ENCODE measurements around the gene MAPK8. TPM values are rescaled to one million over a fixed set of nuclear protein-coding genes. Genes with fewer than 3 reads are reported as not detected.

The MAPK8 gene
- total RNA-seq, 1 donor = 39.1 TPM

DNA sequence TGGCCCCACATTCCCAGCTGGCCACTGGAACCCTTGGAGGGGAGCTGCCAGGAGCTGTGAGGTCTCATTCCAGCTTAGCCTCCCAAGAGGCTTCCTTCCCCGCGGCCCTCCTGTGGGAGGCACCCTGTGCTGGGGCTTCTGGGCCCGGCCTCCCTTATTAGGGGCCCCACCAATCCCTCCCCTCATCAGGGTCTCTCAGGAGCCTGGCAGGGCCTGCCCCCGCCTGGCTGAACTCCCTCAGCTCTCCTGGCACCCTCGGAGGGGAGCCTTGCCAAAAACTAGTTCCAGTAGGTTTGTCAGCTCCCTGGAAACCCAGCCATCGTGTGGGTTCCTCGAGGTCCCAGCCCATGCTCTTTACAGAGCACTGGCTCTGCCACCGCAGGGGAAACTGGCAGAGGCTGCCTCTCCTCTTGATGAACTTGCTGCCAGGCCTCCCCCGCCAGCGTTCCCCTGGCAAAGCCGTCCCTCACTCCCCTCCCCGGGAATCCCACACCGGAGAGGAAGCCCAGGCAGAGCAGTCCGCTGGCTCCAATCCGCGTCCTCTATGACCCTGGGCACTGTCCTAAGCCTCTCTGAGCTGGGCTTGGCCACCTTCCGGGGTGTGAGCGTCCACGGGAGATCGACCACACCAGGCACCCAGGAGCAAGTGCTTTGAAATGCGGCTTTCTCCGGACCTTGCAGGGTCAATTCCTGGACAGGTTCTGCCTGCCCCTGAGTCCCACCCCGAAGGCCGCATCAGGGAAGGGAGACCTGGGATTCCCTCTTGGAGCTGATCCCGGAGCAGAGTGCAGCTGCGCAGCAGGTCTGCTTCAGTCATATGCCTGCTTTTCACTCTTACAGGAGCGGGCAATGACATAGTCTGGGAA lies 158.6 kb downstream of the MAPK8 start:
- no peak for DNase-seq (ENCODE audit: low read depth)
- H3K4me3 ChIP-seq (ENCODE audit: low read depth, low read length) = no peak overlapping the region
- TF ChIP-seq, protein P1, sequence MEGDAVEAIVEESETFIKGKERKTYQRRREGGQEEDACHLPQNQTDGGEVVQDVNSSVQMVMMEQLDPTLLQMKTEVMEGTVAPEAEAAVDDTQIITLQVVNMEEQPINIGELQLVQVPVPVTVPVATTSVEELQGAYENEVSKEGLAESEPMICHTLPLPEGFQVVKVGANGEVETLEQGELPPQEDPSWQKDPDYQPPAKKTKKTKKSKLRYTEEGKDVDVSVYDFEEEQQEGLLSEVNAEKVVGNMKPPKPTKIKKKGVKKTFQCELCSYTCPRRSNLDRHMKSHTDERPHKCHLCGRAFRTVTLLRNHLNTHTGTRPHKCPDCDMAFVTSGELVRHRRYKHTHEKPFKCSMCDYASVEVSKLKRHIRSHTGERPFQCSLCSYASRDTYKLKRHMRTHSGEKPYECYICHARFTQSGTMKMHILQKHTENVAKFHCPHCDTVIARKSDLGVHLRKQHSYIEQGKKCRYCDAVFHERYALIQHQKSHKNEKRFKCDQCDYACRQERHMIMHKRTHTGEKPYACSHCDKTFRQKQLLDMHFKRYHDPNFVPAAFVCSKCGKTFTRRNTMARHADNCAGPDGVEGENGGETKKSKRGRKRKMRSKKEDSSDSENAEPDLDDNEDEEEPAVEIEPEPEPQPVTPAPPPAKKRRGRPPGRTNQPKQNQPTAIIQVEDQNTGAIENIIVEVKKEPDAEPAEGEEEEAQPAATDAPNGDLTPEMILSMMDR (IDR thresholded peaks at IDR 0.05; ENCODE audit: insufficient read depth, low read length) = no peak

DNA sequence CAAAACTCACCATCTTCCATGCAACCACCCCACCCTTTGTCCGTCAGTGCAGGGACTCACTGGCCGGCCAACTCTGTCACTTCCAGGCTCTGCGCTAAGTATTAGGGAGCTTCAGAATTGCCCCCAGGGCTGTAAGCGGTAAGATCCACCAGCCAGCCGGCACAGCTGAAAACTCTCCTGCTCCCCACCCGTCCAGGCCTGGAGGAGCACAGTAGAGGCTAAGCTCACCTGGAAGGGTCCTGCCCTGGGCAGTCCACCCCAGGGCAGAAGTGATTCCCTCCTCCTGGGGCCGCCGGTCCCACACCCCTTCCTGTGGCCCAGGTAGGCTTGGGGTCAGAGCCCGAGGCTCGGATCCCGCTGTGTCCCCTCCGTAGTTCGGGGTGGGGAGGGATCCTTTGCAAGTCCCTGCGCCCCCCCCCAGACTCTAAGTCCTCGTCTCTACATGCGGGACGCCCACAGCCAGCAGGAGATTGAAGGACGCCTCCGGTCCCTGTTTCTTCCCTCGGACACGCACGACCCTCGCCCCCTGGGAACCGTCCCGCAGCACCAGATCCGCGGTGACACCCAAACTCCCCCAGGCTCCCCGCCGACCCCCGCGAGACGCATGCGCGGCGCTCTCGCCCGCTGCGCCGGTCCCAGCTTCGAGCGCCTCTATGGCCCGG lies 159.5 kb downstream of the MAPK8 start:
- no peak for DNase-seq (ENCODE audit: low read depth)
- TF ChIP-seq, protein P1 (IDR thresholded peaks at IDR 0.05; ENCODE audit: insufficient read depth, low read length) = no peak
- H3K4me3 ChIP-seq (ENCODE audit: low read depth, low read length) = no peak overlapping the region

DNA sequence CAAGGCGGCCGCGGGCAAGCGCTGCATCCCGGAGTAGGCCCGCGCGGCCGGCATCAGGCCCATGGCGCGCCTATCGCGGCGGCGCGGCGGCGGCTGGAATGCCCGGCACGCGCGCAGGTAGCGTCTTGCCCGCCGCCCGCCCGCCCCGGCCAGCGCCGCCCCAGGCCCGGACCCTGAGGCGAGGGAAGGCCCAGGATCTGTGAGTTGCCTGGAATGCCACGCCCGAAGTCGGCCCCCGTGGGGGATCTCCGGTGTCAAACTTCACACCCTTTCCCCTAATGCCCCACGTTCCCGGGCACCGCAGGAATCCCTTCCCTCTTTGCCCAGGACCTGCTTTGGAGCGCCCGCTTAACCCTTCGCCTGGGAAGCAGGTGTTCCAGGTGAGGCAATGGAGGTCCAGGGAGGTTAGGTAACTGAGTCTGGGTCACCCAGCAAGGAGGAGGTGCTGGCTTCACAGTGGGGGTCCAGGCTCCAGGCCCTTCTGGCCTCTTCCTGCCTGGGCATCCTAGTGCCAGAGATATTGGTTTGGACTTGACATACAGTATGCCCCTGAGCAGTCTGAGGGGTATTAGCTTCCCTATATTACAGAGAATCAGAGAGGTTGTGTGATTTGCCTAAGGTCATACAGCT lies 160.2 kb downstream of the MAPK8 start:
- no peak for DNase-seq (ENCODE audit: low read depth)
- TF ChIP-seq, protein P1 (IDR thresholded peaks at IDR 0.05; ENCODE audit: insufficient read depth, low read length) = no peak
- no peak overlapping the region for H3K4me3 ChIP-seq (ENCODE audit: low read depth, low read length)

DNA sequence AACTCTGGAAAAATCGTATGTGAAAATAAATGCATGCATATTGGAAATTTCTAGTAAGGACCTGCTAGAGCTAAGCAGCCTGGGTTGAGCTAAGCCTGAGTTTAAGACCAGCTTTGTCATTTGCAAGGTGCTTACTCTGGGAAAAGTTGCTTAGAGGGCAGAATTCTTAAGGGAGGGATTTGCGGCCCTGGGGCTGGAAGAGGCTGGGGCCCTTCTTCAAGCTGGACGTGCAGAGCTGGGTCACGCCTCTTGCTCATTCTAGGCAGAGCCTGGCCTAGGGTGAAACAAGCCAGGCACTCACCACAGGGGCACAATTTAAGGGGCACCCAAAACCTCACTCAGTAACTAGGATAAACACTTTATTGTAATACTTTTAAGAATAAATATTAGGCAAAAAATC lies 161.2 kb downstream of the MAPK8 start:
- DNase-seq (ENCODE audit: low read depth) = no peak
- TF ChIP-seq, protein P1 (IDR thresholded peaks at IDR 0.05; ENCODE audit: insufficient read depth, low read length) = no peak
- no peak overlapping the region for H3K4me3 ChIP-seq (ENCODE audit: low read depth, low read length)

DNA sequence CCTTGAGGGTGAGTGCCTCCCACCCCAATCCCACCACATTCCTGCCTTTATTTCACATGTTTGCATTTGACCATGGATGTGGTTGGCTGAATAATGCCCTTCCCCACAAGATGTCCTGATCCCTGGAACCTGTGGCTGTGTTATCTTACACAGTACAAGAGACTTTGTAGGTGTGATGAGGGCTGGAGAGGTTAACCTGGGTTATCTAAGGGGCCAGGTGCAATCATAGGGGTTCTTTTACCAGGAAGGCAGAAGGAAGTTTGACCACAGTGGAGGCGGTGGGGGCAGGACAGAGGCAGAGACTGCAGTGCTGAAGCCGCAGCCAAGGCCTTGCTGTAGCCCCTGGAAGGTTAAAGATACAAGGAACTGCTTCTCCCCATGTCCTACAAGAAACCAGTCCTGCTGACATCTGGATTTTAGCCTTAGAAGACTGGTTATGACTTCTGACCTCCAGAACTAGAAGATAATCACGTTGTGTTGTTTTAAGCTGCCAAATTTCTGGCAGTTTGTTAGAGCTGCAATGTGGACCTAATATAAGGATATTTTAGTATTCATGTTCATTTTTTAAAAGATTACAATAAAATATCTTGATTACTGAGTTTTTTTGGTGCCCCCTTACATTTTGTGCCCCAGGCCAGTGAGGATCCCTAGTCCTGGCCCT lies 161.8 kb downstream of the MAPK8 start:
- DNase-seq (ENCODE audit: low read depth) = no peak
- H3K4me3 ChIP-seq (ENCODE audit: low read depth, low read length) = no peak overlapping the region
- TF ChIP-seq, protein P1 (IDR thresholded peaks at IDR 0.05; ENCODE audit: insufficient read depth, low read length) = no peak

DNA sequence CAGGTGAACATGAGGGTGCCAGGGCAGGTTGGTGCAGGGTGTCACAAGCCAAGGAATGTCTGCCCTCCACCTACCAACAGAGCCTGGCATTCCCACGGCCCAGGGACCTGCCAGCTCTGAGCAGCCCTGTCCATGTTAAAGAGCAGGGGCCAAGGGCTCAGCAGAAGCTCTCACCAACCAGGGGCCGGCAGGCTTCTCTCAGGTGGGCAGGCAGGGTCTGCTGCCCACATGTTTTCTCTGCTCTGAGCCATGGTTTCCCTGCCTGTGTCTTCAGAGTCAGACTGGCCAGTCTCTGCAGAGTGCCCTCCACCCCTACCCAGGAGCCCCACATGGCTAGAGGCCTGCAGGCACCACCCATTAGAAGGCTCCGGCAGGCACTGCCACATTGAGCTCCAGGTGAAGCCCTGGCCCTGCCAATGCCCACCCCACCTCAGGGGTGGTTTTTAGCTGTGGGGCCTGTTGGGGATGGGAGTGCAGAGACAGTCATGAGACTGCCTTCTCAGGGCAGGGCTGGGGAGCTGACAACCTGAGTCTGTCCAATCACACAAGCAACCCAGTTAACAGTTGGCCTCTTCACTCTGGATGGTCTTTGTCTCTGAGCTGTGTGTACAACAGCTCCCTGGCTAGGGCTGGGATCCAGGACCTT lies 162.5 kb downstream of the MAPK8 start:
- TF ChIP-seq, protein P1 (IDR thresholded peaks at IDR 0.05; ENCODE audit: insufficient read depth, low read length) = no peak
- no peak for DNase-seq (ENCODE audit: low read depth)
- no peak overlapping the region for H3K4me3 ChIP-seq (ENCODE audit: low read depth, low read length)

Data from fibroblast of the aortic adventitia (primary cell).